Amniotic epithelial cell (primary cell): ENCODE data around the gene GMPPB.
"Not testable (repeated sequence)": the region's sequence is repeated elsewhere in the genome, so short reads cannot be mapped to it uniquely, and the experiment has no call there.

Source experiments
- DNase-seq: peaks from one replicate; pipeline ENCODE4 v3.0.0-alpha.2; 2010; ENCODE audit warnings: low read depth

GMPPB gene

DNA sequence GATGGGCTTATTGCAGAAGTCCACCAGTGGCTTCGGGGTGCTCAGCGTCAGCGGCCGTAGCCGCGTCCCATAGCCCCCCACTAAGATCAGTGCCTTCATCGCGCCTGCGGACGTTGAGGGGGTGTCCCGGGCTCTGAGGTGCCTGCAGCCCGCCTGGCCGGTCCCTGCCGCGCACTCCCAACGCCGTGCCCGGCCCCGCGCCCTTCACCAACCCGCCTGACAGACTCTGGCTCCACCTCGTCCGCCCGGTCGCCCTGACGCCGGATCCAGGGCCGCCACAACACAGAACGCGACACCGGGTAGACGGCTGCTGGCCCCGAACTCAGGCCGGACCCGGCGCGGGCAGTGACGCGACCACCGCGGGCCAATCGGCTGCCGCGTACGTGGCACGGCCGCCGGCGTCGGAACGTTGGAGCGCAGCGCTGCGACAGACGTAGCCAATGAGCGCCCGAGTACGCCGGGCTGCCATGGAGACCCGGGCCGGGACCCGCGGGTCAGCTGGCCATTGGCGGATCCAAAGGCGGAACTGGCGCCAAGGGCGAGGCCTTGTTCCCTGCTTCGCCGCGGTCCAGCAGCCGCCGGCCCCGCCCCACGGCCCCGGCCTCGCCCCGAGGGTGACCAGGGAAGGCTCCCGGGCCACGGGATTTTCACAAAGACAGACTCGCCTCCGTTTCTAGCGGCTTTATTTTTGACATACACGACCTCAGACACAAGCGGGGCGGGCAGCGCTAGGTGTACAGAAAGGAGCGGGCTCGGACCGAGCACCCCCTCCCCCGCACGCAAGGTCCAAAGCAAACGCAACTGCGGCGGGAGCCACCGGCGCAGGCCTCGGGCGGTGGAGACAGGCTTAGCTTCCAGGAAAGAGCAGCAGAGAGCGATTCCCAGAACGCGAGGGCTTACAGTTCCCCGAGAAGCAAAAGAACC is at the start of gene GMPPB:
Gene GMPPB (minus strand): TSS at position 324 of the 924 bp plus-strand sequence. CDS start 225 bp downstream, at position 99.
- peak; percentile 94 for DNase-seq

- no peak for DNase-seq
These were observed 49.0 kb upstream of the GMPPB start for GRCh38 chr3:49772703-49773102.

DNA sequence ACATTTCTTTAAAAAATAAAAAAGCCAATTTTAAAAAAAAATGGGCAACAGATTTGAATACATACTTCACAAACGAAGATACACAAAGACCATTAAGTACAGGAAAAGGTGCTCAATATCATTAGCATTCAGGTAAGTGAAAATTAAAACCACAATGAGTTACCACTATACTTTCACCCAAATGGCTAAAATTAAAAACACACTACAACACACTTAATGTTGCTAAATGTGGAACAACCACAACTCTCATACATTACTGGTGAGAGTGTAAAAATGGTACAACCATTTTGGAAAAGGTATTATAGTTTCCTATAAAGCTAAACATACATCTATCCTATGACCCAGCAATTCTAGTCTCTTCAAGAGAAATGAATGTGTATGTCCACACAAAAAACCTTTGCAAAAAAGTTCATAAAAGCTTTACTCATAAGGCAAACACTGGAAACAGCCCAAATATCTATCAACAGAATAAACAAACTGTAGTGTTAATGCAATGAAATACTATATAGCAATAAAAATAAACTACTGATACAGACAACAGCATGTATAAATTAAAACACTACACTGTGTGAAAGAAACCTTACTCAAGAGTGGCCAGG is 47.7 kb upstream of the GMPPB start:
- no peak for DNase-seq

DNA sequence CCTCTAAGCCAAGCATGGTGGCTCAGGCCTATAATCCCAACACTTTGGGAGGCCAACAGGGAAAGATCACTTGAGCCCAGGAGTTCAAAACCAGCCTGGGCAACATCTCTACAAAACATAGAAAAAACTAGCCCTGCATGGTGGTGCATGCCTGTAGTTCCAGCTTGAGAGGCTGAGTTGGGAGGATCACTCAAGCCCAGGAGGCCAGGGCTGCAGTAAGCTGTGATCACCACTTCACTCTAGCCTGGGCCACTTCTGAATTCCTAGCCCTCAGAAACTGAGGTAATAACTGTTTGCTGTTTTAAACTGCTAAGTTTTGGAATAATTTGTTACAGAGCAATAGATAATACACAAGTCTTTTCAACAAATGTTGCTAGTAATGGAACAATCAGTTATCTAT is 46.2 kb upstream of the GMPPB start:
- DNase-seq = no peak

GRCh38 chr3:49769286-49769915 is 45.6 kb upstream of the GMPPB start:
- DNase-seq = no peak

DNA sequence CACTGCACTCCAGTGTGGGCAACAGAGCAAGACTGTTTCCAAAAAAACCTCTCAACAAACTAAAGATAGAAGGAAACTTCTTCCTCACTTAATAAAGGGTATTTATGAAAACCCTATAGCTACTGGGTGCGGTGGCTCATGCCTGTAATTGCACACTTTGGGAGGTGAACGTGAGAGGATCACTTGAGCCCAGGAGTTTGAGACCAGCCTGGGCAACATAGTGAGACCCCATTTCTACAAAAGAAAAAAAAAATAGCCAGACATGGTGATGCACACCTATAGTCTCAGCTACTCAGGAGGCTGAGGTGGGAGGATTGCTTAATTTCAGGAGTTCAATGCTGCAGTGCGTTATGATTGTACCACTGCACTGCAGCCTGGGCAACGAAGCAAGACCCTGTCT is 40.2 kb upstream of the GMPPB start:
- no peak for DNase-seq

DNA sequence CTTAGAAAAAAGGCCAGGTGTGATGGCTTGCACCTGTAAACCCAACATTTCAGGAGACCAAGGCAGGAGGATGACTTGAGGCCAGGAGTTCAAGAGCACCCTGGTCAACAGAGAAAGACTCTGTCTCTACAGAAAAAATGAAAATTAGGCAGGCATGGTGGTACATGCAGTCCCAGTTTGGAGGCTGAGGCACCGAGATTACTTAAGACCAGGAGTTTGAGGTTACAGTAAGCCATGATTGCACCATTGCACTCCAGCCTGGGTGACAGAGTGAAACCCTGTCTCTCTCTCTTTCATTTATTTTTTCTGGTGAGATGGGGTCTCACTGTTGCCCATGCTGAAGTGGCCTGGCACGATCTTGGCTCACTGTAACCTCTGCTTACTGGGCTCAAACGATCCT is 37.9 kb upstream of the GMPPB start:
- peak; percentile 61 for DNase-seq

DNA sequence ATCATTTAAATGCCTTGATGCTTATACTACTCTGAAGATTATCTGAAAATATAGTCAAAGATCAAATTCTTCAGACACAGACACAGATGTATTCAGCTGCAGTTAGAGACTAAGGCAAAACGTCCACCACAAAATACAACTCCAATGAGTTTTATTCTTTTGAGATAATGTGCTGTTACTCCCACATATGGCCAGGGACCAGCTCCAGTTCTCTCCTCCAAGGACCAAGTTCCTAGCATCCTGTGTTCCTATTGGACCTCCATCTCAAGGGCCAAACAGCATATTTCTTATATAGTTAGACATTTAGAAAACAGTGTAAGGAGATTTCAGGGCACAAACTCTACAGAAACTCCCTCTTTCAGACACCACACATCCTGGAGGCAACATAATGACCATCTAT is 35.5 kb upstream of the GMPPB start:
- peak; percentile 69 for DNase-seq

DNA sequence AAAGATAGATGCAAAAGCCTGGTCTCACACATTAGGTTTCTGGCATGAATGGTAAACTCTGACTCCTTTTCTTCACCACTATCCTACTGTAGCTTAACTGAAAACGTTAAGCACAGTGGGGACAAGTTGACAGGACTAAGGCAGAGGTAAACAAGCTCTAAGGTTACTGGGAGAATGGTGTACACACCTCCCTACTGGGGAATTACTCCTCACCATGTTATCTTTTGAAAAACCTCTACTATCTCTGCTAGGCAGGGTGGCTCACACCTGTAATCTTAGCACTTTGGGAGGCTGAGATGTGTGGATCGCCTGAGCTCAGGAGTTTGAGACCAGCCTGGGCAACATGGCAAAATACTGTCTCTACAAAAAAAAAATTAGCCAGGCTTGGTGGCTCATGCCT is 33.4 kb upstream of the GMPPB start:
- DNase-seq = no peak

DNA sequence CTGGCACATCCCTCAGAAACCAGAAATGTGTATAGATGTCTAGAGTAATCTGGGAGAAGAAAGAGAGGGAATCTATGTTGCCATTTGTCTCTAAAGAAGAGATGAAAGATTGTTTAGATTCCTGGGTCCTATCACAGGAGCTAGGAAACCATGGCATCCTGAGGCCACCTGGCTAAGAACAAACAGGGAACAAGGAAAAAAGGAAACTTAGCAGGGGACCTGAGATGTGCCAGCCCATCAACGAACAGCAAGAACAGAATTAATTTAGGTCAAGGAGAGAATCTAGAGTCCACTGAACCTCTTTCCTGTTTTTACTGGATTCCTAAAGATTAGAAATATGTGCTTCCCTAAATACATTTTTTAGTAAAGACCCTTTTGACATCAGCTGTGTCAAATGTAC is 32.3 kb upstream of the GMPPB start:
- no peak for DNase-seq

DNA sequence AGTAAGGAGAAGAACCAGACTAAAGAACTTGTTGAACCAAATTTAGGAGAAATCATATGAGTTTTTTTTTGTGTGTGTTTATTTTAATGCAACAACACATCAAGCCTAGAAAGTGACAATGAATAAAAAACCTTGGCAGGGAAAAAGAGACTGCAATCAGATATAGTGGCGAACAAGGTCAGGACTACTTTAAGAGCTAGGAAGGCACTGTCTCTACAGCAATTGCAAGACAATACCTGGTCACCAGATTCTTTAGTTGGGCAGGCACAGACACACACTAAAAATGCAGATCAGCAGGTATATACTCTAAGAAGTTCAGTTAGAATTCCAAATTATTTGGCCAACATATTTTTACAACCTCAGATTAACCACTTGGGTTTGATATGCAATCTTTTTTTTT is 30.8 kb upstream of the GMPPB start:
- no peak for DNase-seq

- DNase-seq = no peak
These were observed 27.8 kb upstream of the GMPPB start for GRCh38 chr3:49751501-49751900.

GRCh38 chr3:49750056-49750455 is 26.3 kb upstream of the GMPPB start:
- DNase-seq = no peak

DNA sequence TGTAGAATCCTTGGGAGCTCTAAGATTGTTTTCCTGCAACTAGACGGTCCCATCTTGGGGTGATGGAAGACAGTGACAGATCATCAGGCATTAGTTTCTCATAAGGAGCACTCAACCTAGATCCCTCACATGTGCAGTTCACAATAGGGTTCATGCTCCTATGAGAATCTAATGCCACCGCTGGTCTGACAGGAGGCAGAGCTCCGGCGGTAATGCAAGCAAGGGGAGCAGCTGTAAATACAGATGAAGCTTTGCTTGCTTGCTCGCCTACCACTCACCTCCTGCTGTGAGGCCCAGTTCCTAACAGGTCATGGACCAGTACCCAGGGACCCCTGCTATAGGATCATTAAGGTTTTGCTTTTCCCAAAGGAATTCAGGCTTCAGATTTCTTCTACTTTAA is 25.1 kb upstream of the GMPPB start:
- DNase-seq = not testable (repeated sequence)

- peak; percentile 86 for DNase-seq
These were observed 24.2 kb upstream of the GMPPB start for GRCh38 chr3:49747792-49748480.

- DNase-seq = peak; percentile 17
These were observed 22.2 kb upstream of the GMPPB start for GRCh38 chr3:49745986-49746385.

GRCh38 chr3:49740427-49740826 is 16.7 kb upstream of the GMPPB start:
- DNase-seq = no peak

- DNase-seq = no peak
These were observed 14.4 kb upstream of the GMPPB start for GRCh38 chr3:49738067-49738713.

DNA sequence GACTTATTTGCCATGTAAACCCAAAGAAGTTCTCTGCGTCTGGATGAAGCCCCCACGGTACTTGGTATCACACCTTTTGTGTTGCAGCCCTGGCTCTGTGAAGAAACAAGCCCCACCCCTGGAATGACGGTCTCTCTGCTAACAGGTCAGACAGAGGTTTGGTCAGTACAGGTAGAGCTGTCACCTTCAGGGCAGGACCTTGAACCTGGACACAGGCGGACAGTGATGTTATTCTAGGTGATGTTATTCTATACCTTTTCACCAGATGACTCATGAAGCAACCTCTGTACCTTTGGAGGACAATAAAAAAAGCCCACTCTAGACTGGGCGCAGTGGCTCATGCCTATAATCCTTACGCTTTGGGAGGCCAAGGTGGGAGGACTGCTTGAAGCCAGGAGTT is 11.0 kb upstream of the GMPPB start:
- DNase-seq = no peak

- peak; percentile 73 for DNase-seq
These were observed 9.8 kb upstream of the GMPPB start for GRCh38 chr3:49733551-49733950.

DNA sequence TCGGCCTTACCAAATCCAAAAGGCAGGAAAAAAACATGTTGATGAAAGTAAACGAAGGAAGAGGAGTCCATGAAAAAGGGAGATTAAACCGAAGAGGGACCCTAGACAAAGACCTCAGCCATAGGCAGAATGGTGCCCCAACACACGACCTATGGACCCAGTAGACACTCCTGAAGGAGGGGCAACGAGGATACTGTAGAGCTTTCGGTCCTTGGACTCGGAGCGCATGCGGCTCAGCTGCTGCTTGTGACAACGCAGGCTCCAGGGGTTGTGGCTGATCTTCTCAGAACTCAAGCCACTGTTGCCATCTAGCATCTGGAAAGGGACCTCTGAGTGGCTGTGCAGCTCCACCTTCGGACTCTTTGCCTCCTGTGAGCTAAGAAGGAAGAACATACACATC is 8.8 kb upstream of the GMPPB start:
- DNase-seq = no peak
